Spleen (tissue), 7 donors: Measurements from ENCODE around the gene PSD2.

ENCODE experiments used
- POLR2A ChIP-seq, 3 donors: fragments of 450-650 bp; IDR thresholded peaks; one replicate each; pipeline ENCODE4 v1.5.1; 2017; ENCODE audit warnings: antibody characterized with exemption in 3 of 3, mild to moderate bottlenecking in 1 of 3
- POLR2AphosphoS5 ChIP-seq, 3 donors: sonication (generic); formaldehyde crosslinking; IDR thresholded peaks; one replicate each; pipeline ENCODE4 v1.5.1; 2017; ENCODE audit warnings: antibody characterized with exemption in 3 of 3
- TF ChIP-seq, protein P1 (sequence below), 11 experiments: fragments of 200-600 bp in 7 of 11; fragments of 450-650 bp in 4 of 11; sonication (generic) in 4 of 11; IDR thresholded peaks in 8 of 11; conservative IDR thresholded peaks in 3 of 11; 1 replicate in 7 of 11; 2 replicates in 4 of 11; pipeline versions ENCODE4 v1.4.0 to v1.8.0; 2016 to 2021; ENCODE audit warnings: antibody characterized with exemption in 11 of 11, inconsistent platforms in 4 of 11, mild to moderate bottlenecking in 1 of 11
- donor health status: DM: no; HTN: no; CAD: no; lungs with moderate emphysema.
- donor health status: DM: no; HTN: no; CAD: no.
- donor health status: DM: no; HTN: no; CAD: no.

GRCh38 chr5:139749242-139749641, 46.4 kb upstream of the PSD2 start:
- TF ChIP-seq, protein P1, sequence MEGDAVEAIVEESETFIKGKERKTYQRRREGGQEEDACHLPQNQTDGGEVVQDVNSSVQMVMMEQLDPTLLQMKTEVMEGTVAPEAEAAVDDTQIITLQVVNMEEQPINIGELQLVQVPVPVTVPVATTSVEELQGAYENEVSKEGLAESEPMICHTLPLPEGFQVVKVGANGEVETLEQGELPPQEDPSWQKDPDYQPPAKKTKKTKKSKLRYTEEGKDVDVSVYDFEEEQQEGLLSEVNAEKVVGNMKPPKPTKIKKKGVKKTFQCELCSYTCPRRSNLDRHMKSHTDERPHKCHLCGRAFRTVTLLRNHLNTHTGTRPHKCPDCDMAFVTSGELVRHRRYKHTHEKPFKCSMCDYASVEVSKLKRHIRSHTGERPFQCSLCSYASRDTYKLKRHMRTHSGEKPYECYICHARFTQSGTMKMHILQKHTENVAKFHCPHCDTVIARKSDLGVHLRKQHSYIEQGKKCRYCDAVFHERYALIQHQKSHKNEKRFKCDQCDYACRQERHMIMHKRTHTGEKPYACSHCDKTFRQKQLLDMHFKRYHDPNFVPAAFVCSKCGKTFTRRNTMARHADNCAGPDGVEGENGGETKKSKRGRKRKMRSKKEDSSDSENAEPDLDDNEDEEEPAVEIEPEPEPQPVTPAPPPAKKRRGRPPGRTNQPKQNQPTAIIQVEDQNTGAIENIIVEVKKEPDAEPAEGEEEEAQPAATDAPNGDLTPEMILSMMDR (IDR thresholded peaks at IDR 0.05 in 8 of 11, conservative IDR thresholded peaks at IDR 0.05 in 3 of 11) = no peak
- TF ChIP-seq POLR2A (IDR thresholded peaks at IDR 0.05) (no peak), POLR2AphosphoS5 (IDR thresholded peaks at IDR 0.05) (no peak)
